Stimulated activated CD8-positive, alpha-beta memory T cell treated with anti-CD3 and anti-CD28 coated beads, Interleukin-7, amount 100 ng/mL, for 24 hours (primary cell): ENCODE results near the gene CPED1.
"Not testable (repeated sequence)": the region's sequence is repeated elsewhere in the genome, so short reads cannot be mapped to it uniquely, and the experiment has no call there.

Experiments used
- DNase-seq: peaks from one replicate; pipeline ENCODE4 v3.0.0-alpha.2; 2020; ENCODE audit warnings: low read depth

The CPED1 gene

DNA sequence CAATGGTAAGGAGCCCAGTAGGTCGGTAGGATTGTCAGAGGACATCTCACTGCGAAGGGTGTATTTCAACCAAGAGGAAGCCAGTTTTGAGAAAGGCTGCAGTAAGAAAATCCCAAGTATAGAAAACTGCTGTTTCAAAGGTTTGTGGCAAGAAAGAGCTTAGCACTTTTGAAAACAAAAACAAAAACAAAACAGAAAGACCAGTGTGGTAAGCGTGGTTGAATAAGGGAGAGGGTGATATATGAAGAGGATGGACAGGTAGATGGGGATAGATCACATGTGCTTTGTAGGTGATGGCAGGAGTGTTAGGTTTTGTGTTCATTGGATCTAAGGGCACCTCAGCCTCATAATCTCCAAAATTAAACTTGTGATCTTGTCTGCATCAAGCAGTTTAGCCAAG is 198.7 kb downstream of the CPED1 start:
- DNase-seq: no peak

DNA sequence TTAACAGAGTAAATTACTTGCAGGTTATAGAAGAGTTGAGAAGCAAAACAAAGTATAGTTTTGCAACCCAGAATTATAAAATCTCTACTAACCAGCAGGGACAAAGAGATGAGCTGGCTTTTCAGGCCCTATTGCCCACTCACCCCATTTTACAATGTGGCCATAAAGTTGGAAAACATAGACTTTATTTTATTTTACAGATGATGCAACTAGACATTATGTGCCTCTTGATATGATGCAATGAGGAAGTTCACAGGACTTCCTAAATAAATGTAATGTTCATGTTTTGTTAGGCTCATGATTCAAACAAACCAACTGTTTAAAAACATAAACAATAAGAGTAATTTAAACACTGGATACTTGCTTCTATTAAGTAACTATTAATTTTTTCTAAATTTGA is 199.2 kb downstream of the CPED1 start:
- no peak for DNase-seq

DNA sequence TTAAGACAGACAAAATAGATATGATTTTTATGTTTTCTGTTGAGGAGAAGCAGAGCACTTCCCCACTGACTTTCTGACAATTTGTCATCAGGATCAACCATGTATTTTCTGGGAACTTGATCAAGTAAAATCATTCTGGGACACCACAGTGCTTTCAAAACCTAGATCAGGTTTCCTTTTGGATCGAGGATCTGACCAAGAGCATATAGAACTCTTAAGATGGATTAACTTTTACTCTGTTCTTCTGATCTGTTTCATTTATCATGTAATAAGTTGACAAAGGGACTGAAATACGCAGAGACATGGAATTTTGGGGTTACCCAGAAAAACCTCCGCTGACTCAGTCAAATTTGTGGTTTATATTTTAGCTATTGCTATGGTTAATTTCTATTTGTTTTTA is 204.3 kb downstream of the CPED1 start:
- no peak for DNase-seq

DNA sequence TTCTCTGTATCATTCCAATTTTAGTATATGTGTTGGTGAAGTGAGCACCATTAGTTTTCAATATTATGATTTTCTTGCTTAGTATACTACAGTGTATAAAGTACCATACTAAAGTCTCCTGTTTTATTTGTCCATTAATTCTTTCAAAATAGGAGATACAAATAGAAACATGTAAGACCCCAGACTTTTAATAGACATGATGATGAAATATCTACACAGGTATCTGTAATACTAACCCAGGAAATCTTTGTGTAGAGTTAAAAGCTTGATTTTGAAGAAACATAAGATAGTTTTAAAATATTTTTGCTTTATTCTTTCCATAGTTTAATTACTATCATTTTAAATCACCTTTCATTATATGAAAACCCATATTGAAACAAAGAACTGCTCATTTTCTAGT is 206.5 kb downstream of the CPED1 start:
- no peak for DNase-seq

DNA sequence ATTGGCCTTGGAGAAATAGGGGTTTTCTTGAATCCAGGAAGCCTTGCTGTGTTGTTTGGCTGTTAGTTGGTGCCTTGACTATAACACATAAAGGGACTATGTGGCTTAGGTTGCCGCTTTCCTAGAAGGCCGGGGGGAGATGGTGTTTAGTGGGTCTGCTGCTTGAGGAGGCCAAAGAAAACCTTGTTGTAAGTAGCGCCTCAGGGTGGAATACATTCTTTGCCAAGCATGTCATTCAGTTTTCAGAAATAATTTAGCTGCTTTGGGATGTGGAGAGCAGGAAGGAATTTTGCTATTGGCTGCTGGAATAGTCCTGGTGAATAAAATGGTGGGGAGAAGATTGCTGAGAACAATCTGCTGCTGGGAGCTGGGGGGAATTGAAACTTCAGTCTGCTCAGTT is 207.4 kb downstream of the CPED1 start:
- DNase-seq: no peak

DNA sequence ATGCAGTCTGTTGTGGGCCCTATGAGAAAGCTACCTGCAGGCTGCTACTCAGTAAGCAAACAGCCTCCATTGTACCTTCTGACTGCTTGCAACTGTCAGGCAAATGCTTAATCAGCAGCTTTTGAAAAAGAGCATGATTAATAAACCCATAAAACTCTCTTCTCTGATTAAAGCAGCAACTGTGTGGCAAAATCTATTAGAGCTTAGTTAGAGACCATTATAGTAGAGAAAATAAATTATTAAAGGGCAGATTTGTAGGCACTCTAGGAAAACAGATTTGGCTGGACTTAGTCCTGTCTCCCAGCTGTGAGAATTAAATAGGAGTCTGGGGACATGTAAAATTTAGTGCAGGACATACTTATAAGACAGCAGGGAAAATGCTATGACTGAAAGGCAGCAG is 207.8 kb downstream of the CPED1 start:
- DNase-seq: no peak

DNA sequence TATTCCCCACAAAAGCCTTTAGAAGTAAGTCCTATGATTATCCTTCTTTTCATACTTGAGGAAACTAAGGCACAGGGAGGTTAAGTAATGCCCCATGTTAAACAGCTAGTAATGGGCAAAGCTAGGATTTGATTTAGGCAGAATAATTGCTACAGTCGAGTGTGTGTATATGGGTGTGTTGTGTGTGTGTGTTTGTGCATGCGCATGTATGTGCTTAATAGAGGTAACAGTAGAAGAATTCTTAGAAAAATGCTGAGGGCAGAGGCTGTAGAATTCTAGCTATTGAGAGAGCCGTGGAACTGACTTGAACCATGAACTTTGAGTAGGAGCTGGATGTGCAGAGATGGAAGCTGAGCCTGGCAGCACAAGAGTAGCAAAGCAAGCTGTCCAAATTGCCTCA is 208.9 kb downstream of the CPED1 start:
- no peak for DNase-seq

DNA sequence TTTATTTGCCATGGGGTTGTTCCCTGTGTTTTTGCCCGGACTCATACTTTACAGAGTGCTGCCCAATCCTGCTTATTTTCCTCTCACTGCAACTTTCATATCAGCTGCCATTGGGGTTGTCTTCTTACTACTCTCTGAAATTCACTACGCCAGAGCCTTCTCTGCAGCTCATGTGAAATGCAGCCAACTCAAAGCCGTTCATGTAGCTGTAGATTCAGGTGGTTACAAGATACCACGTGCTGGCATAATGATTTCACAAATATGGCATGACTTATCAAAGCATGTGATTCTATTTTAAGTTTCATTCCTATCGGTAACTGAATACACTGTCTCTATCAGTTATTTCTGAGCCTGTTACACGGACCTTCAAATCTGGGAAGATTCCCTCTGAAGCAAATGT is 210.0 kb downstream of the CPED1 start:
- DNase-seq: no peak

DNA sequence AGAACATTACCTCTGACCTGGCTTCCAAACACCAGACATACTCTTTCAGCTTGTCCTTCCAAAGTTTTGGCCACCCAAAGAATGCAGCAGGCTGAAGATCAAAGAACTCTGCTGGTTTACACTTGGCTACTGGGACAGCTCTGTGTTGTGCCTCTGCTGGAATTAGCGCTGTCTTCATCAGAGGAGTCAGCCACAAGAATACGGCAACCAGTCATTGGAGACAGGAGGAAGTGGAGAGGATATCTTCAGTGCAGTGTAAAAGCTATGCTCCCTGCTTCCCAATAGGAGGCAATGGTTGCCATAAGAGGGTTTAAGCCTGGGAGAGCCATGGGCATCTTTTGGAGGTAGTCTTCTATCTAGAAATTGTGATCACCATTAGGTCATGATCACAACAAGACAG is 213.6 kb downstream of the CPED1 start:
- no peak for DNase-seq

DNA sequence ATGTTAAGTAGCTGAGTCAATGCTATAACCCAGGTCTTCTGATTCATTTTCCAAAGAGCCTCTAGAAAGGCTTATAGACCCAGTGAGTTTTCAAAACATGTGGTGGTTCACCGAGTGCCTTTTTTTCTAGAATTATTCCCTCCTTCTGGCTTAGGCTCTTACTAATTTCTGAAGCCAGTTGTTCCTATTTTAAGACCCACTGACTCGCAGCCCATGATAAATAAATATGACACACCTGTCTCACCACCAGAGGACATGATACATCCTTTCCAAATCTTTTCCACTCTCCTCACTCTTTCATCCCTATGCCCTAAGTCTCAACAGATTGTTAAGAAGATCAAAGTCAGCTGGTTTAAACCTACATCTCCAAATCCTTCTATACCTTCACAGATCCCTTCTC is 214.3 kb downstream of the CPED1 start:
- DNase-seq: no peak

DNA sequence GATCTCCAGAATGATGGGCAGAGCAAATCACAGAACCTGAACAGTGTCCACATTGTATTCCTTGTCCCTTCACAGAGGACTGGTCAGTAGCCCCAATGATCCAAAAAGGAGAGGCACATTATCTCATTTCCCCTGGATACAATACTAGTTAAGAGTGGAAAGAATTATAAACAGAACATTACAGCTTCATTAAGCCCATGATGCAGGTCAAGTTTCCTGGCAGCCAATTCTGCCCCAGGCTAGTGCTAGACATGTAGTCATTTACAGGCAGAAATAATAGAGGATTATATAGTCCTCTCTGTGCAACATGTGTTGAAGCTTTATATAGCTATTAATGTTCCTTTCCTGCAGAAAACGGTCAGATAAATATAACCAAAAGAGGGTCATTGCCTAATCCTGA is 216.0 kb downstream of the CPED1 start:
- DNase-seq: no peak

DNA sequence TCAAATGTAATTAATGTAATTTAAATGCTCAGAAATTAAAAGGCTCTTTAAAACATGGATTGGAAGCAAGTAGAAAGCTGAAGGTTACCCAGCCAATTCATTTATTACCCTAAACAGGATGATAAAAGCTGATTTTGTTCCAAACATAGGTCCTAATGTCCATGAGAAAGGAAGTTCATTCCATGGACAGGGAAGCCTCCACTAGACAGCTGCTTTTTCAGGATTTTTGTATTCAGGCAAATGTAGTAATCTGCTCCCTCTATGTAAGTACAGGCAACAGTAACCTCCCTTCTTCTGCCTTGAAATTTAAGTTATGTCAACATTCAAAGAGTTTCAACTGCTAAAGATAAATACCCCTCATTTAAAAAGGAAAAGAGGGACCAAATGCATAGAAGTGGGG is 217.3 kb downstream of the CPED1 start:
- no peak for DNase-seq

DNA sequence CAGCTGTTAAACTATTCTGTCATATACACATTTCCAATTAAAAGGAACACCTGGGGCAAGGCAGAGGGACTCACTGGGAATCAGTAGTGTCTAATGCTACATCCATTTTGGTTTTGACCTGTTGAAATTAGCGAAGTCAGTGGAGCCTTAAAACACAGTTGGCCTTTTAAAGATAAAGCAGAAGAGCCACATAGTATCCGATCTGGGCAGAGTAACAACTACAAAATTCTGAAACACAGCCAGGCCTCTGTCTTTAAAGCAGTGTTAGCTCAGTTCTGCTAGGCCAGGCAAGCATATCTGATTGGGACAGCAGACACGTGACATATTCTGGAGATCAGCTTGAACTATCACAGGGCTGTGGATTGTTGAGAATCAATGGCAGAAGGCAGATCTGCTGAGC is 222.7 kb downstream of the CPED1 start:
- no peak for DNase-seq

DNA sequence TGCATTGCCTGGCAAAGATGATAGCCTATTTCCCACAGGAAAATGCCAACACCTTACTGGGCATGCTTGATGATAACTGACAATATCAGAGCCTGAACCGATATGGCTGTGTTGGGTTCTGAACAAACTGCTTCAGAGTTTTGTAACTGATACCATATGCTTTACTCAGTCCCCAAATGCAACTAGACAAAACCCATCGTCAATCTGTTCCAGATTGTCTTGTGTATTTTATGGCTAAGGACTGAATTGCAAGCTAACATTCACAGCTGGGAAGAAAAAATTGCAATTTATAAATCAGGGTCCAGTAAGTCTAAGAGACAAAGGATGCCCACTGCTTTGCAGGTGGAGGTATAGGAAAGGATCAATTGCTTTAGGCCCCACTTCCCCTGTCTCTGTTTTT is 223.5 kb downstream of the CPED1 start:
- no peak for DNase-seq

DNA sequence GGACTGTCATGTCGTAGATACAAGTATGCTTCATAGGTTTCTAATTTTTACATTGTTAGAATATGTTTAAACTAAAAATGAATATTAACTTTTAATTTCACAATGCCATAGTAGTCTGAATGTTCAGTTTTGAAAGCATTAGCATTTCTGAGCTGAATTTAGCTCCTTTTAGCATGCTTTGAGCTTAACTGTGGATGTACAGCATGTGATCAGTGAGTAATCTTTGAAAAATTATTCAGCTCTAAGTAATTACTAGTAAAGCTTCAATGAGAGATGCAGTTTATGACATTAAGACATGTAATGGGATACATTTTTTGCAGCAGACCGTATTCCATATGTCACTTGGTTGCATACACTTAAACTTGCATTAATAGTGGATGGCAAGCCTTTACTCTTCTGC is 226.1 kb downstream of the CPED1 start:
- DNase-seq: no peak

DNA sequence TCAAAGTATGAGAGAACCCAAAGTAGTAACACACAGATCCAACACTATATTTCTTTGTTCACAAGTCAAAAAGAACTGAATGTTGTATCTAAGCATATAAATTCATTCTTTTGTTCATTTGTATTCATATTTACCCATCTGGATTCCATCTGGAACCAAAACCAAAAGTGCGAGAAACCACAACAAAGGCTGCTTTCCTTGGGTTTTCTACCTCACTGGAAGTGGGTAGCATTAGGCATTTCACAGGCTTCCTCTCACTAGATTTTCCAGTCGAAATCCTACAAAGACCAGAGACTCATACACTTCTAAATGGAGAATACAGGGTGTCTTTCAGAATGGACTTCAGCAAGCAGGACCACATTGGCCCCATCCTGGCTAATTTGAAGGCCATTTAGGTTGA is 230.5 kb downstream of the CPED1 start:
- DNase-seq: no peak

DNA sequence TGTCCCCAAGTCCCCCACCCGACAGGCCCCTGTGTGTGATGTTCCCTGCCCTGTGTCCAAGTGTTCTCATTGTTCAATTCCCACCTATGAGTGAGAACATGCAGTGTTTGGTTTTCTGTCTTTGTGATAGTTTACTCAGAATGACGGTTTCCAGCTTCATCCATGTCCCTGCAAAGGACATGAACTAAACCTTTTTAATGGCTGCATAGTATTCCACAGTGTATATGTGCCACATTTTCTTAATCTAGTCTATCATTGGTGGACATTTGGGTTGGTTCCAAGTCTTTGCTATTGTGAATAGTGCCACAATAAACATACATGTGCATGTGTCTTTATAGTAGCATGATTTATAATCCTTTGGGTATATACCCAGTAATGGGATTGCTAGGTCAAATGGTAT is 232.6 kb downstream of the CPED1 start:
- not testable (repeated sequence) for DNase-seq

DNA sequence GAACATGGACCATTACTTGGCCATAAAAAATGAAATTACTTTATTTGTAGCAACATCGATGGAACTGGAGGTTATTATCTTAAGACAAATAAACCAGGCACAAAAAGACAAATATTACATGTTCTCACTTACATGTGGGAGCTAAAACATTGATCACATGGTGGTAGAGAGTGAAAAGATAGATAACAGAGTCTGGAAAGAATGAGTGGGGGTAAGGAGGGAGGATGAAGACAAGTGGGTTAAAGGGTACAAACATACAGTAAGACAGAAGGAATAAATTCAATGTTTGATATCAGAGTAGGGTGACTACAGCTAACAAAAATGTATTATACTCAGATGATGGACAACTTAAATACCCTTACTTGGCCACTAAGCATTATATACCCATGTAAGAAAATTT is 240.3 kb downstream of the CPED1 start:
- DNase-seq: no peak

DNA sequence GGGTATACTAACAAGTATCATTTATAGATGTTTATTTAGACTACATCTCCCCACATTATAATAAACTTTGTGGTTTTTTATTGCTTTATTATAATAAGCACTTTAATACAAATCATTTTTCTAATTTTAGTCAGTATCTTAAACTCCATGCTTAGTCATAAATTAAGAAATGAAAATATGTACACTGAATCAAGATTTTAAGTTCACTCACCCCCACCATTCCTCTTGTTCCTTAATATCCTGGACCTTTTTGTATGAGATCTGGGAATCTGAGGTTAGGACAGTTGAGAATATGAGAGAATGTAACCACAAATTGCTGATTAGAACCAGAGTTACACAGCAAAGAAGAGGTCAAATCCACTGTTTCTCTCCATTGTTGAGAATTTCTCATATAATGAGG is 246.7 kb downstream of the CPED1 start:
- no peak for DNase-seq

DNA sequence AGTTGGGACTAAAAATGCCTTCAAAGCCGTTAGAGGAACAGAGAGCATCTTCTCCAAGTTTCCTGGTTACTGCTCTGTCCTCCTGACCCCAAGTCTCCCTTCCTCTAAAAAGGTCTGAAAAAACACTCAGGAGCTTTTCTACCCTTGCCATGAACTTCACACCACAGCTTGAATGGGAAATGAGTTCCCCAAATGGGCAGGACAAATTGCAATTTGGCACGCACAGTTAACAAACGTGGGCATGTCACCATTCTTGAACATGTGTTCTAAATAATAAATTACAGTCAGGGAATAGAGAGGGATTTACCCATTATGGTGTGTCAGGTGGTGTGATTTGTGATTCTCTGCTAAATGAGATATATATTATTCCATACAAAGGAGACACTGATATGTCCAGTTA is 249.1 kb downstream of the CPED1 start:
- DNase-seq: no peak

DNA sequence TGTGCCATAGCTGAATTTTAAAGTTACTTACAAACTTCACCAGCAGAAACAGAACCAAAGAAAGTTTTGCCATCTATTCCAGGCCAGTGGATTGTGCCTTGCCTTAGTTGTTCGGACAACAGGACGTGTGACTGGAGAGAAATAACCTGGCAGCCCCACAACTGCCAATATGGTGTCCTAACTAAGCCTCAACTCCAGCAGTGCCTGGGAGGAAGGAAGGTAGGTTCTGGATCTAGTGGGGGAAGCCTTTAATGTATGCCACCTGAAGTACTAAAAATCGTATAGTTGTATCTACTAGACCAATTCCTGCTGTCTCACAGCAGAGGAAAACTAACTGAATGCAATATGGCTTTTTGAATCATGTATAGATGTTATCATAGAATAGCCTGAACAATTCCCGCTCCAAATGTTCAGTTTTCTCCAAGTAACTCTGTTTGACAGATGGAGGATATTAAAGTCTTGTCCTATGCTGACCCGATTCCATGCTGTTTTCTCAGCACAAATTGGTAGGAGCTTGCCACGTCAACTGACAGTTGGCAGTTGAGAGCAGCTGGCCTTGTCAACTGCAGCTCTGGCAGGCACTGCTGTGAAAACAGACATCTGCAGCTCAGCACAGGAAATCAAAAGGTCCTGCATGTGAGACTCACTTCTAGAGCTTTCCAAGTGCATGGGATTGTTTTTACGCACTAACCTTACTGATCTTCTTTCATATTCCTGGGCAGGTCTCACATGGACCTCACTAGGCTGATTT is 255.8 kb downstream of the CPED1 start:
- no peak for DNase-seq

DNA sequence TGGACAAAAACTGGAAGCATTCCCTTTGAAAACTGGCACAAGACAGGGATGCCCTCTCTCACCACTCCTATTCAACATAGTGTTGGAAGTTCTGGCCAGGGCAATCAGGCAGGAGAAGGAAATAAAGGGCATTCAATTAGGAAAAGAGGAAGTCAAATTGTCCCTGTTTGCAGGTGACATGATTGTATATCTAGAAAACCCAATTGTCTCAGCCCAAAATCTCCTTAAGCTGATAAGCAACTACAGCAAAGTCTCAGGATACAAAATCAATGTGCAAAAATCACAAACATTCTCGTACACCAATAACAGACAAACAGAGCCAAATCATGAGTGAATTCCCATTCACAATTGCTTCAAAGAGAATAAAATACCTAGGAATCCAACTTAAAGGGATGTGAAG is 262.9 kb downstream of the CPED1 start:
- DNase-seq: not testable (repeated sequence)

DNA sequence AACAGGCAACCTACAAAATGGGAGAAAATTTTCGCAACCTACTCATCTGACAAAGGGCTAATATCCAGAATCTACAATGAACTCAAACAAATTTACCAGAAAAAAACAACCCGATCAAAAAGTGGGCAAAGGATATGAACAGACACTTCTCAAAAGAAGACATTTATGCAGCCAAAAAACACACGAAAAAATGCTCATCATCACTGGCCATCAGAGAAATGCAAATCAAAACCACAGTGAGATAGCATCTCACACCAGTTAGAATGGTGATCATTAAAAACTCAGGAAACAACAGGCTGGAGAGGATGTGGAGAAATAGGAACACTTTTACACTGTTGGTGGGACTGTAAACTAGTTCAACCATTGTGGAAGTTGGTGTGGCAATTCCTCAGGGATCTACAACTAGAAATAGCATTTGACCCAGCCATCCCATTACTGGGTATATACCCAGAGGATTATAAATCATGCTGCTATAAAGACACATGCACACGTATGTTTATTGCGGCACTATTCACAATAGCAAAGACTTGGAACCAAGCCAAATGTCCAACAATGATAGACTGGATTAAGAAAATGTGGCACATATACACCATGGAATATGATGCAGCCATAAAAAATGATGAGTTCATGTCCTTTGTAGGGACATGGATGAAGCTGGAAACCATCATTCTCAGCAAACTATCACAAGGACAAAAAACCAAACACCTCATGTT is 264.2 kb downstream of the CPED1 start:
- DNase-seq: not testable (repeated sequence)

DNA sequence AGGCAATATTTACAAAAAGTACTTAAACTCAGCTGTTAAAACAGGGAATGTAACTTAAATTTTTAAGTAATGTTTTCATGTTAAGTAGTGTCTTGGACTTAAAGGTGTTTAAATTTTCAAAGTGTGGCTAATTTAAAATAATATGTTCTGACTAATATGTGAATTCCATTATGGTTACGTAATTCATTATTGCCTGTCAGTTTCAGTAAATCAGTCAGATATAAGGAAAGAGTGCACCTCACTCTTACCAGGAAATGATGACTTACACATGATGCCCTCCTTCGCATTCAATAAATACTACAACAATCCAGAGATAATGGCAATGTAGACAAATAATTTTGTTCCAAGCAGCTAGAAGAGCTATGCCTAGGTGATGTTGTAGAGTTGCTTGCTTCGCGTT is 271.3 kb downstream of the CPED1 start:
- no peak for DNase-seq
